Fibroblast of skin of left quadriceps (primary cell): ENCODE data around the gene OR2H2.

ENCODE experiments used
- DNase-seq, 2 experiments: peaks; one replicate each; pipeline ENCODE4 v3.0.0-alpha.2; 2013; ENCODE audit warnings: low read depth in 2 of 2

Gene OR2H2

DNA sequence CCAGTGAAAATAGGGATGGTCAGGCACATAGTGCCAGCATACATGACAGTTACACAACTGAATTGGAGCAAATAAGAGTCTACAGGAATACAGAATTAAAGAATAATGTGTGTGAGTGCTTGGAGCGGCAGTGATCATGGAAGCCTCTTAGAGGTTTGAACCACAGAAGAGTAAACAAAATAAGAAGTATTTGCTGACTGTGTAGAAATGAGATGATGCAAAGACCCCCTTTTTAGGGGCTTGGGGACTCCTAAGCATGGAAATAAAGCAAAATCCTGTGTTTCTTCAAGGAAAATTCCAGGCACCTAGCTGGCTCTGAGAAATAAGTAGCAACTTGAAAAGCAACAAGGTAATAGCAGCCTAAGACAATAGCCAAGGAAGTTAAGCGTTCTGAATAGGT lies 6.8 kb downstream of the OR2H2 start:
- DNase-seq = no peak

DNA sequence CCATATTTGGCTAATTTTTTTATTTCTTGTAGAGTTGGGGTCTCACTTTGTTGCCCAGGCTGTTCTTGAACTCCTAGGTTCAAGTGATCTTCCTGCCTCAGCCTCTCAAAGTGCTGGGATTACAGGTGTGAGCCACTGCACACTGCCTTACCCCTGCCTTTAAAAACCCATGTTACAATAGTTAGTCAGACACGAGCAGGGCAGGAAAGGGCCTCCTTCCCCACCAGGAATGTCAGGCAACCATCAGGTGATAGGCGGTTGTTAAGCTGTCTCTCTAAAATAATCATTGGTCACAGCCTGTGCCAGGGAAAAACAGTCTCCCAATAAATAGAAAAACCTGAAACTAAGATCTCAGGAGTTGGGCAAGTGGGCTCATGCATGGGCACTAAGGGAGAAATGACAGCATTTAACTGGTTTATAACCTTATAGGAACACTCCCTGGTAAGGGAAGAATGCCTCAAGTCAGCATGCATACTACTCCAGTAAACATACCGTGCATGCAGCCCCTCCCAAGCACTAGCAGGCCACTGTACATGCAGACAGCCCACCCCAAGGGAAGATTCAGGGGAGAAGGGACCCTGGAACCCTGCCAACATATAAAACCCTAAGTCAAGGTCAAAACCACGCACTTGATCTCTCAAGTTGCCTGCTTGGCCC lies 8.4 kb downstream of the OR2H2 start:
- no peak for DNase-seq

DNA sequence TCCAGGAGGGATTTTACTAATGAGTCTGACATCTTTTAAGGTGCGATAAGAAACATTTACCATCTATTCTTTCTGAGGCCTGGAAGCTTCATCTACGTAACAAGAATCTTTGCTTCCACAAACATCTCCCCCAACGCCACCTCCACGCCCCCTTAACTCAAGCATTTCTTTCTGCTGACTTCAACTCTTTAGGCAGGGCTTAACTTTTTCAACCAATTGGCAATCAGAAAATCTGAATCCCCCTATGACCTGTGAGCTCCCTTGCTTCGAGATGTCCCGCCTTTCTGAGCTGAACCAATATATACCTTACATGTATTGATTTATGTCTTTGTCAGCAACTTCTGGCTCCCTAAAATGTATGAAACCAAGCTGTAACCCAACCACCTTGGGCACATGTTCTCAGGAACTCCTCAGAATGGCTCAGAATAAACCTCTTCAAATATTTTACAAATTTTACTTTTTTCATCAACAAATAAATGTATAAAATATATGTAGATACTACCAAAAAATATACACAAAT lies 11.5 kb downstream of the OR2H2 start:
- DNase-seq = no peak

DNA sequence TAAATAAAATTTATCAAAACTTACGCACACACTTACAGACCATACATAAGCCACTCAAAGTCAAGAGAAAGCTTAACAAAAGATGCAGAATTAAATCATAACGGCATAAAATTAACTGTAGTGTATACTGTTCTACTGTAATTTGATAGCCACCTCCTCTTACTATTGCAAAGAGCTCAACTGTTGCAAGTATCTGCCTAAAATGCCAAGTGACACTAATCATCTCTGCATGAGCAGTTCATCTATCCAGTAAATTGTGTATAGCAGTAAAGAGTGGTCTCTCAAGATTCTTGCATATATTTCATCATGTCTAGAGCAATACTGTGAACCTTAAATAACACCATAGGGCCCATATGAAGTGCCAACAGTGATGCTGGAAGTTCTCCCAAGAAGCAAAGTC lies 12.3 kb downstream of the OR2H2 start:
- DNase-seq = no peak

DNA sequence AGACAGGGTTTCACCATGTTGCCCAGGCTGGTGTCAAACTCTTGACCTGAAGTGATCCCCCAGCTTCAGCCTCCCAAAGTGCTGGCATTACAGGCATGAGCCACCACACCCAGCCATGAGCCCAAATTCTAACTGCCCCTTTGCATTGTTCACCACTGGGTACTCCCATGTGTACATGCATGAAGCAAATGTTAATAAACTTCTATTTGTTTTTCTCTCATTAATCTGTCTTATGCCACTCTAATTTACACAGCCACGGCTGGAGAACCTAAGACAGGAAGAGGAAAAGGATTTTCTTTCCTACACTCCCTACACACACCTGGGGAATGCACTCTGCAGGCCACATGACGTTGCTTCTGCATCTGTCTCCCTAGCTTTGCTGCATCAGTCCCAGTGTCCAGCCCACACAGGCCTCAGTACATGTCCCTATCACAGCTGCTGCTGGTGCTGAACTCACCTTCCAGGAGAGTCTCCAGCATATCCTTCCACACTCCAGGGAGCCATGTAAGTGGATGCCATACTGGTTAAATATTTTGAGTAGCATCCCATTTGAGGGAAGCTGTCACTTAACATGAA lies 13.3 kb downstream of the OR2H2 start:
- no peak for DNase-seq

DNA sequence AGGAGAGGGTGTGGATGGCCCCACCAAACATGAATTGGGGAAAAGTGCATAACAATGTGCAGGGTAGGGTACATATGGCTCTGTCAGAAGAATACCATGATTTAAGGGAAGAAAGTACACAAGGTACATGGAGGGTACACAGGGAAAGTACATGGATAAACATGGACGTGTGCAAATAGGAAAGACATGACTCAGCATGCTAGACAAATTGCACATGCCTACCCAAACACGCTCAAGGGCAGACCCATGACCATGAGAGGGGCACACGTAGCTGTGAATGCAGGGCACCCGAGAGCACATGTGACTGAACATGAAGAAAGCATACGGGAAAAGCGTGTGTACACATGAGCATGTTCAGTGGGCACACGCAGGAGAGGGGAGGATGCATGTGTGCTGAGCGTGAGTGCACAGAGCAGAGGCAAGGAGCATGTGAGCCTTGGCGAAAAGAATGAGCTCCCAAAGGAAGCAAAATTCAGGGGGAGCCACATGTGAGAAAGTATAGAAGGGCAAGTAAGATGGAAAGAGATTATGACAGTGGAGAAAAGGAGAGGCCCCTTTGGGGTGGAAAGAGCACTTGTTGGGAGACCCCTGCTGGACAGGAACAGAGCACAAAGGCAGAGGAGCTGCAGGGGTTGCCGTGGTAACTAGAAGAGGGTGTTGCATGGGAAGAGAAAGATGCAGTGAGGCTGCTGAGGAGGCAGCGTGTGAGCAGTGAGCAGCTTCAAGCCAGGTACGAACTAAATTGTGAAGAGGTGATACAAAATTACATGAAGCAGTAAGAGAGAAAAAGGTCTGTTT lies 17.8 kb downstream of the OR2H2 start:
- DNase-seq = no peak

DNA sequence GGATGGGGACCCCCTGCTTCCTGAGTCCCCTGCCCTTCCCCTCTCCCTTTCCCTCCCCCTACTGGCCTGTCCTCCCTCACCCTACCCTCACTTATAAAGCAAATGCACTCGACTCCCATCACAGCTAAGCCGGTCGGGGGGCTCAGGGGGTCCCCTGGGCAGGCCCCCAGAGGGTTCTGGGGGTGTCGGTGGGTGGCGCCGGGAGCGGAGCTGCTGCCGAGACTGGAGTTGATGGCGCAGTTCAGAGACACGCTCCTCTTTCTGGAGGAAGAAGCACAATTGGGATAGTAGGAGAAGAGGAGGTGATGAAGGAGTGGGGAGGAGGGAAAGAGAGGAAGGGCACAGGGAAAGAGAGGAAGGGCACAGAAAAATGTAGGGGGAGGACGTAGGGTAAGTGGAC lies 18.5 kb downstream of the OR2H2 start:
- DNase-seq = no peak

DNA sequence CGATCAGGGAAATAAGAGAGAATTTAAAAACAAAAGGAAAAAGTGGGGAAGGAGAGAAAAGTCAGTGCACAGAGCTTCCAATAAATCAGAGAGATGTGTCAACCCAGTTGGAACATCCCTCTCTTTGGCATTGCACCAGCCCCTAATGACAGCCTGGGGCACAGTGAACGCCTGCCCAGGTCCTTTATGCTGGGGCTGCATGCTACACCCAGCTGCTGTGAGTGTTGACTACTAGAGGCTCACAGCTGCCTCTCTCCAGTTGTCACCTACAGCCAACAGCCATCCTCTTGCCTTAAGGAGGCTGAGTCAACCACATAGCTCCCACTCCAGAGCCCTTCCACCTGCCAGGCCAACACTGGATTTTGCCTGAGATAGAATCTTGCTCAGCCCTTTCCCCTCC lies 19.0 kb downstream of the OR2H2 start:
- DNase-seq = no peak

DNA sequence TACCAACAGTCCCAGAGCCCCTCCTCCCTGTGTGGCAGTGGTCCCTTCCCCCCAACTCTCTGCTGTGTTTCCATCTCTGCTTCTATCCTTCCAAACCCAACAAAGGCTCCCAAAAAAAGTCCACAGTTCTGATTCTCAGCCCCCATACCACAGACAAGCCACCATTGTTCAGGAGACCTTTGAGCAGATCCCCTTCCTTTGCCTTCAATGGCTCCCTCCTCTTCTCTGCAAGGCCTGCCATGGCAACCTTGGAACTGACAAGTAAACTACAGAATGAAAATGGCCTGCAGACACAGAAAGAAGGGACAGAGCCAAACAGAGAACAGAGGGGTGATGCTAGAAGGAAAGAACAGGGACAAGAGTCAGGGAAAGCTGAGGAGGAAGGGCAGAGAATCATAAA lies 23.2 kb downstream of the OR2H2 start:
- DNase-seq = no peak

DNA sequence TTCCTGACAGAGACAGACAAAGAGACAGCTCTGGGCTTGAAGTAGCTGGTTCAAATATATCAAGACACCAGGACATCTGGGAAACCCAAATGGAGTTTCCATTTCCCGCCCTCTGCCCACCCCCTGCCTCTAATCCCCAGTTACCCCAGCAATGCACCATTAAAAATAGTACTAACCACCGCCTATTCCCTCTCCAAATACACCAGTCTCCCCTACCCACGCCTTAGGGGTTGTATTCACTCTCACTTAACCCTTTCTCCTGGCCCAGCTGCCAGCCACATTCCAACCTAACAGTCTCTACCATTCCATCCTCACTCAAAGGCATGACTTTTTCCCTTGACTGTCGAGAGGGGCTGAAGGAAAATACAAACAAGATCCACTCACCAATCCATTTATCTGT lies 25.6 kb downstream of the OR2H2 start:
- no peak for DNase-seq

DNA sequence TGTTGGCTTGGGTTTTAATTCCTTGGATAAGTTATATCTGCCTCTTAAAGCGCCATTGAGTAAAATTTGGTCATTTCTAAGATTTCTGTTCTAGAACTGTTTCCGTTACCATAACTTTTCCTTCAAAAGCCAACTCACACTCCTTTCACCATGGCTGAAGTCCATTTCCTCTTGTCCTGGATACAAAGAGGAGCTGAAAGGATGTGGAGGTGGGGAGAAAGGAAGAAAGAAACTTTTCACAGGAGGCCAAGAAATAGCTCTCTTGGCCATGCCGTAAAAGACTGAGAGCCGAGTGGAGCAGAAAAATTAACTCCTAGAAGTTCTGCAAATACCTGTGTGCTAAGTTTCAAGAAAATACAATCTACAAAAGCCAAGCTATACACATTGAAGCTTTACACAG lies 26.5 kb downstream of the OR2H2 start:
- no peak for DNase-seq

DNA sequence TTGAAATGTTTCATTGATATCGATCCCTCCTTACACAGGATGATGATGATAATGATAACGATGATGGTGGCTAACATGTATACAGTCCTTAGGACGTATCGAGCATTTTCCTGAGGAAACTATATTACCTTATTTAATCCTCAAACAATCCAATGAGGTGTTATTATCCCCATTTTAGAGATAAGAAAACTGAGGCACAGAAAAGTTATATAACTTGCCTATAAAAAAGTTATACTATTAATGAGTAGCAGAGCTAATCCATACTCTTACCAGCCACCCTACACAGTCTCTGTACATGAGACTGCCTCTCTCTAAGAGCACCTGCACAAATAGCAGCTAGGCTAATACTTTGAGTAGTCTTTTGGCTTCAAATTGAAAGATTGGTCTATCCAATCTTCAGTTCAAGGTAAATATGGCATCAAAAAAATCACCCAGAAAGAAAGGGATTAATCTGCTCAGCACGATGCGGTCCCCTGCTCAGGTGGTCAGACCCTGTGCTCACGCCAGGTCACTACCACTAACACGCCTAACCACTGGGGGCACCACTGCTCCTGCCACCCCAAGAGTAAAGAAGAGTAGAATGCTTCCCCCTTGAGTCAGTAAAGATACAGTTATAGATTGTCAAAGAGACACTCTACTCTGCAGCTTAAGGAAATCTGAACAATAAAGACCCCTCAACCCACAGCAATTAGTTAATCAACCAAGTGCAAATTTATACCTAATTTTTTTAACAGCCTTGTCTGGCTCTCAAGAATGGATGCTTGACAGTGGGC lies 33.0 kb downstream of the OR2H2 start:
- no peak for DNase-seq

DNA sequence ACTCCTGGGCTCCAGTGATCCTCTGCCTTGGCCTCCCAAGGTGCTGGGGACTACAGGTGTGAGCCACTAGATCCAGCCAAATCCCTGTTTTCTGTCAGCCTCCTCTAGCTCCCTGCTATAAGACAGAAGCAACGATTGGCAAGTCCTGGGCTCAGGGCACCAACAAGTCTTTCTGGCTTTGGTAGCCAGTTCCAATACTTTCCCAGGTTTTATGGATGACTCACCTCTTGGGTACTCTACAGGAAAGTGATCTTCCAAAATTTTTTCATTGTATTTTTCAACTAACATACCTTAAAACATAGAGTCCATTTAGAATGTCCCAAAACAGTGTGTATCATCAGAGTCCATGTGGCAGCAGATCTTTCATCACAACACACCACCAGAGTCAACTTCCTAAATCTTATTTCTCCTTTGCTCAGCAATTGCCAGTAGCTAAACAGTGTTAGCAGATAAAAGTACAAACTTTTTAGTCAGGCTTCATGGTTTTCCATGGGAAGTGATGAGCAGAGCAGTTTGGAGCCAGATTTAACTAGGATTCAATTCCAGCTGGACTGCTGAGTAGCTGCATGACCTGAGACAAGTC lies 34.7 kb downstream of the OR2H2 start:
- no peak for DNase-seq

DNA sequence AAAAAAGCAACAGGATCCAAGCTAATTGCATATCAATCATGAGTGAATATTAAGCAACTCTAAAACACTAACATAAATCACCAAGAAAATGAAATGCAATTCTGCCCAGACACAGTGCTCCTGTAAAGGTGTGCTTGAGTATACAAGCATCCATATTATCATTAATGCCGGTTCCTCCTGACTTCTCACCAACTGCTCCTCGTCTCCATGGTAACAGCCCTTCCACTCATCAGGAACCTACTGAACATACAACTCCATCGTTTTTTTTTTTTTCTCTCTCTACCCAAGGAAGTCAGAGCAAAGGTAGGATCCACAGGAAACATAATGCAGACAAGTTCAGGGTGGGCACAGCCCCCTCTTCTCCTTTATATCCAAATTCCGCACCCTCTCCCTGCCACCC lies 35.7 kb downstream of the OR2H2 start:
- DNase-seq = no peak

DNA sequence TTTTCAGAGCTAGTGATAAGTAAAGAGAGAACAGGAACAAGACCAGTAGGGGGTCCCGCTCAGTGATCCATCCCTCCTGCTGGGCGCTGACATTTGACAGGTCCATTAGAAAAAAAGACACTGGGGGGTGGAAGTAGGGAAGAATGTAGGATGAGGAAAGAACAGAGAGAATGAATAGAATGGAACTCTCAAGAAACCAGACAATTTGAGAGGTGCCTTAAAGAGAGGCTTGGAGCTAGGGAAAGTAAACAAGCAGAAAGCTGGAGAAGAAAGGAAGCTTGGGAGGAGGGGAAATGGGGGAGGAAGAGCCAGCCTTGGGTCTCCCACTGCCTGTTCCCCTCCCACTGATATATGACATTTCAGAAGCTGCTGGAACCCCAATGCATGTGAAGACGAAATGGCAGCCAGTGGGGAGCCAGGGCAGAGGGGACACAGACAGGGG lies 39.6 kb downstream of the OR2H2 start:
- DNase-seq = no peak

DNA sequence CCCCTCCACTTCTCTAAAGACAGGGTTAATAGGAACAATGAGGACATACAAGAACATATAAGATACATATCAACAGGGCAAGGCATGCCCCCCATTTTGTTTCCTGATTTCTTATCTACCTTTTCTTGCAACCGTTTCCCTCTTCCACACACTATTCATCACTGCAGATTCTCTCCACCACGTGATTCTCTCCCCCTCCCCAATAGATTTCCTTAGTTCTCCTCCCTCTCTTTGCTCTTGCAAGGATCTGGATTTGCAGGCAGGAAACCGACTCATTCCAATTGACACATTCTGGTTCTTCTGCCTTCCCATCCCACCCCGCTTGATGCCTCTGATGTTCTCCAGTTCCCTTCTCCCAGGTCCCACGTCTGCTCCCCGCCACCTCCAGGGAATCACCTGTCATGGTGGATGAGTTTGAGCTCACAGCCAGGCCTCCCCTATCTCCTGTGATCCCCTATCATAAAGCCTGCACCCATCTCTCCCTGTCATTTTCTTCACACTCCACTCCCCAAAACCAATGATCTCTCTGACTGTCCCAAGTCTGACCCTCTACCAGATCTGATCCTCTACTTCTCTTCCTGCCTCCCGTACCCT lies 40.5 kb downstream of the OR2H2 start:
- DNase-seq = no peak

DNA sequence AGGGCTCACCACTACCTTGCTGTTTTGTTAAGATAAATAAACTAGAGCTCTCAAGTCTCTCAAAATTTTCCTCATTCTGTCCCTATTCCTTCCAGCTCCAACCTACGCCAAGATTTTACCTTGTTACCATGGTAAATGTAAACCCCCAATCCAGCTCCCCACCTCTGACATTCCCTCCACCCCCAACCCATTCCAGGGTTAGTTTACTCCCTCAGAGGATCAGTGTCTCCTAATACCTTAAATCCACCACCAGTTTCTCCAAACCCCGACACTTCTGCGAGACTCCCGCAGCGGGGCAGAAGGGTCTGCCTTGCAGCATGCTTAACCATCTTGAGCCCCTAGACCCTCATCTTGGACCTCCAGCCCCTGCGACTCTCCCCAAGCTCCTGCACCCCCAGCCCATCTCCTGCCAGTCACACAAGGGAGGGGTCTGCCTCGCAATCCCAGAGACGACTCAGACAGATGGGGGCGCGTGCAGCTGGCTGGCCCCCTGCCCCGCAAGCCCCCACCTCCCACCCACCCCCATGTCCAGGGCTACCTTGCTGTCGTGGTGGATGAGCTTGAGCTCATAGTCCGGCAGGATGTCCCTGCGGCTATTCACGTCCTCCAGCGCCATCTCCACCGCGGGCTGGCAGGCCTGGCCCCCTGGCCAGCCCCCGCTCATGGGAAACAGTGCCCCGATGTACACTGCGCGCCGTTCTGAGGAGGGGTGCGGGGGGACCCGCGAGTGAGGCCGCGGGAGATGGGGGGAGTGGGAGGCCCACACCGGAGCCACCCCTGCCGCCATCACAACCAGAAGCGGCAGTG lies 42.2 kb downstream of the OR2H2 start:
- DNase-seq = no peak

DNA sequence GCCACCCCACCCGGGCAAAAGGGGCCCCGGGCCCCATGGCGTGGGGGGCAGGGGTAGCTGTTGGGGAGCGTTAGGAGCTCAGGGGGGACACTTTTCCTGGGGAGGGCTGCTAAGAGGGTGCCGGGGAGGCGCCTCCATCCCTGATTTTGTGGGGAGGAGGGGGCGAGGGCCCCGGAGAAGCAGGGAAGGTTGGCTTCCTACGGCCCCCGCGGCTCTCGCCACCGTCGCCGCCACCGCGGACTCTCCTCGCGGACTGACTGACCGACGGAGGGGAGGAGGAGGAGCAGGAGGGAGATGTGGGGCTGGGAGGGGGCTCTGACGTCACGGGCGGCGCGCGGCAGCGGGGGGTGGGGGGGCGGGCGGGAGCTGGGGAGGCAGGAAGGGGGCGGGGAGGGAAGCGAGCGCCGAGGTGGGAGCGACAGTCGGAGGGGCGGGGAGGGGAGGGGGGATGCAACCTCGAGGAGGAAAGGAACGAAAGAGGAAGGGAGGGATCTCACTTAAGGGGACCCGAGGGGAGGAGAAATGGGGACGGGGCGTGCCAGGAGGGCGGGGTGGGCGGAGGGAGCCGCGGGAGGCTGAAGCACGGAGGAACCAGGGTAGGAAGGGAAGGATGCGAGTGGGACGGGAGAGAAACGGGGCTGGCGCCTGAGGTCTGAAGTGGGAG lies 43.0 kb downstream of the OR2H2 start:
- peak; percentile 80 for DNase-seq

DNA sequence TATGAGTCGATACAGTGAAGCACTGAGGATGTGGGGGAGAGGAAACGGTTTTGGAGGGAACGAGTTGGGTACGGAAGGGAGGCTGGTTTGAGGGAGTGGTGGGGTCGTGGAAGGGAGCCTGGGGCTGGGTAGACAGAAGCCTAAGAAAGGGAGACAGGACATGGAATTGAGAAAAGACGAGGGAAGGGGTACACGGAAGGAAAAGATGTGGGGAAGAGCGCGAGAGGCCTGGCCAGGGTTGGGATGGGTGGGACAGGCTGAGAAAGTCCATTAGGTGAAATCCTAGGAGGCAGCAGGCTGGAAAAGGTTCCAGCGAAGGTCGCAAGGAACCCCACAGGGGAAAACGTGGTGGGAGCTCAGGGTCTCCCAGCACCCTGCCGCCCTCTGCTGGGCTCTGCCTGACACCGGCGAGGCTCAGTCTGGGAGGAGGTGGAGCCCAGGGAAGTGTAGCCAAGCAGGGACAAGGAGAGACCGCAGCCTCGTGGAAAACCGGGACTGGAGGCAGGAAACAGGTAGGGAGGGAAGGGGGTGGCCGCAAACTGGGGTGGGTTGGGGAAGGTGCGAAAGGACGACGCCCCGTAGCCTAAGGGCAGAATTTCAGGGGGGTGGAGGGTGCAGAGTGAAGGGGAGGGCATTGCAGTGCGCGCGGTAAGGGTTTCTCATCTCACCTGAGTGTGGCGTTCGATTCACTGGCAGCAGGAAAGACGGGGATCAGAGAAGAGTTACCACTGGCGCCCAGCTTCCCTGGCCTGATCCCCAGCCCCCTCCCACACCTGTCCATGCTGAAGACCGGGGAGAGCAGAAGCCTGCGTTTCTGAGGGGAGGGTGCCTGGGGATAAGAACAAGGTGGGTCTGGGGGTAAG lies 43.7 kb downstream of the OR2H2 start:
- DNase-seq = peak in 1 of 2 experiments; percentile 30
